SIG-M5 treated with dmso at 0.1 percent for 504 hours (cell line): ENCODE data around the gene CRISP1.
"Not testable (repeated sequence)": the region's sequence is repeated elsewhere in the genome, so short reads cannot be mapped to it uniquely, and the experiment has no call there.

Experiments used
- DNase-seq: peaks from one replicate; lab custom pipeline; 2025; ENCODE audit not compliant: unreplicated experiment; lab: John Stamatoyannopoulos, UW

Gene CRISP1

GRCh38 chr6:49841424-49841823, 24.9 kb downstream of the CRISP1 start:
- no peak for DNase-seq

DNA sequence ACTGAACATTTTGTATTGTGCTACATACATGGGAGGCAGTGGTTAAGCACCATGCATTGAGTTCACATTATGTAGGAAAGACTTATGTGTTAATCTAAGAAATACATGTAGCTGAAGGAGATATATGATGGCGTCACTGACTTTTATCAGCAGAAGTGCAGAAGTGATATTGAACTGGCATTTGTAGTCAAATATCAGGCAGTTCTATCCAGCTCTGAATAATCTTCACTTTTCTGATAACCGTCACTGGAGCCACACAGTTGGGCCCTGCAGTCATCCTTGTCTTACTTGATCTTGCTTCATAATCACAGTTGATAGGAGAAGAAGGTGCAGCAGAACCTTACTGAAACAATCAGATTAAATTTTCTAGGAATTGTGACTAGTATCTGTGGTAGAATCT, 26.4 kb downstream of the CRISP1 start:
- no peak for DNase-seq

DNA sequence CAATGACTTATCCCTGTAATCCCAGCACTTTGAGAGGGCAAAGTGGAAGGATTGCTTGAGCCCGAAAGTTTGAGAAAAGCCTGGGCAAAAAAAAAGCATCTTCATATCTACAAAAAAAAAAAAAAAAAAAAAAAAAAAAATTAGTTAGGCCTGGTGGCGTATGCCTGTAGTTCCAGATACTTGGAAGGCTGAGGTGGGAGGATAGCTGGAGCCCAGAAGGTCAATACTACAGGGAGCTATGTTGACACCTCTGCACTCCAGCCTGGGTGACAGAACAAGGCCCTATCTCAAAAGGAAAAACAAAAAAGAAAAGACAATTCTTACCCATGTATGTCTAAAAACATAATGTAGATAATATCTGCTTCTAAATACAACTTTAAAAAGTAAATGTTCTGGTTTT, 27.2 kb downstream of the CRISP1 start:
- no peak for DNase-seq

GRCh38 chr6:49835140-49835539, 31.2 kb downstream of the CRISP1 start:
- DNase-seq: no peak

GRCh38 chr6:49833386-49833785, 32.9 kb downstream of the CRISP1 start:
- DNase-seq: no peak

DNA sequence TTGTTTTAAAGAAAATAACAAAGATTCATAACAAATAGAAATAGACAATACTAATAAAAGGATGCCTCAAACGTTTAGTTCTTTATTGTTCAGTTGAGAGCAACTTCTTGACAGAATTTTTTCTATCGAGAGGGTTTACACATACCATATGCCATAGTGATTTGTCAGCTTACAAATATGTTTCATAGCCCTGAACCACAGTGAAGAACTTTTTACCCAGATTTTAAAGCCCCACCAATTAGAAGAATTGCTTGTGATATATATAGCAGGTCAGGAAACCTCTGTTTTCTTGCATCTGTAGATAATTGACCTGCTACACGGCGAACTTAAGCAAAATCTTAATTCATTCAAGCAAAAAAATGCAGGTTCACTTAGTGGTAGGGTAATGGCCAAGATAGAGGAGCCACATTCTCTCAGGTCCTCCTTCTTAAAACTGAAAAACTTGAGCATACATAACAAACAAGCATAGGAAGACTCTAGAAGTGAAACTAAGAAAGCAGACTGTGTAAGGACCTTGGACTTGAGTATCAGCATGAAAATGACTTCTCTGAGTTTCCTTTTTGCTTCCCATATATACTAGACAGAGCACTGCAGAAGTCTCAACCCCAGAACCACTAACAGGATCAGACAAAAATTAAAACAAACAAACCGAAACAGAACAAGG, 39.5 kb downstream of the CRISP1 start:
- DNase-seq: no peak

DNA sequence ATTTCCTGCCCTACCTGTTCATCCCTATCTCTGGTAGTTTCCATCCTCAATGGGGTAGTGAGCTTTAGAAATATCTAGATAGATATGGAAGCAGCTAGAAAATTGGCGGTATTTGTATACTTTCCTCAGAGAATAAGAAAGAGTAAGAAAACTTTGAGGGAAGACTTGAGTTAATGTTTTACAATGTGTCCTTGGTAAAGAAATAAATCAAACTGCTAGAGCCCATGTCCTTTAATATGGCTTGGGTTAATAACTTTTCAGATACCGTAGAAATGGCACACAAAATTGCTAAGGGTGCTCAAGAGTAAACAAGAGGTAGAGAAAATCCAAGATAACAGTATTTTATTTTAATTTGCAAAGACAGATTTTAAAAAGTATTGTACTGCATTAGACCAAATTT, 51.2 kb downstream of the CRISP1 start:
- DNase-seq: no peak

DNA sequence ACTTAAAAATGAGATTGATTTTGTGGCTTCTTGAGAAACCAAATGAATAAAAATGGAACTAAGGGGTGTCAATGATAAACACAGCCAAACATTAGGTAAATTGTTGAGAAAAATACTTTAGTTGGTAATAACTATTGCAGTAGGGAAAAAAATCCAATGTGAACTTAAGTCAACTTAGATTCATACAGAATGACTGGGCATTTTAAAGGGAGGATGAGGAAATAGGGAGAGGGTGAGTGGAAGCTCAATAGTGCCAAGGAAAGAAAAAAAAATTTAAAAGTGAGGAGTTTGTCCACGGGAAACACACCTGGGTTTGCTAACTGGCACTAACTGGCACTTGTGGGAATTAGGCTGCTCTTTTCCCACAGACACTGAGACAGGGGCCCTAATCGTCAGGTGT, 53.1 kb downstream of the CRISP1 start:
- no peak for DNase-seq

DNA sequence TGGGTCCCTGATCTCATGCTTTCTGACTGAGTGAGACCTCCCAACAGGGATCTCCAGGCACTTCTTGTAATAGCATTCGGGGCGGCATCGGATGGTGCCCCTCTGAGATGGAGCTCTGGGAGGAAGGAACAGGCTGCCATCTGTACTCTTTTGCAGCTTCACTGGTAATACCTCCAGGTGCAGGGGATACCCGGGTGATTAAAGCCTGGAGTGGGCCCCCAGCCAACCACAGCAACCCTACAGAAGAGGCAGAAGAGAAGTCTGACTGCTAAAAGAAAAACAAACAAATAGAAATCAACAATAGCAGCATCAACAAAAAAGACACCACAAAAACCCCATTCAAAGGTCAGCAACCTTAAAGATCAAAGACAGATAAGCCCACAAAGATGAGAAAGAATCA, 60.2 kb downstream of the CRISP1 start:
- DNase-seq: no peak

- DNase-seq: no peak
Observed at GRCh38 chr6:49805246-49805645, 61.1 kb downstream of the CRISP1 start.

- DNase-seq: no peak
Observed at GRCh38 chr6:49801525-49801924, 64.8 kb downstream of the CRISP1 start.

DNA sequence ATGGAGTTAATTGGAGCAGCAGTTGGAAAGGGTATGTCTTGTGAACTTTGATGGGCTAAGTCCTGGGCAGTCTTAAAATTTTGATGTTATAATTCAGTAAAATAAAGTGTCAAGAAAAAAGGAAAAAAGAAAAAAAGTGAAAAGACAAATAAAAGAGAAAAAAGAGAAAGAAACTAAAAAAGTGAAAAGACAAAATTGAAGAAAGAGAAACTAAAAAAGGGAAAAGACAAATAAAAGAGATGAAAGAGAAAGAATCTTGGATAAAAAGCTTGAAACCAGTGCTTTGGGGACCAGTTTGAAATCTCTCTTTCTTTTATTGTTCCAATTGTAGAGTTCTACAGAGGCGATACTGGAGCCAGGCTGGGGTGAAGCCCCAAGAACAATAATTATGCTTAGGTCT, 67.2 kb downstream of the CRISP1 start:
- DNase-seq: no peak

- DNase-seq: not testable (repeated sequence)
Observed at GRCh38 chr6:49796842-49797455, 69.4 kb downstream of the CRISP1 start.

- DNase-seq: no peak
Observed at GRCh38 chr6:49790341-49790740, 76.0 kb downstream of the CRISP1 start.

DNA sequence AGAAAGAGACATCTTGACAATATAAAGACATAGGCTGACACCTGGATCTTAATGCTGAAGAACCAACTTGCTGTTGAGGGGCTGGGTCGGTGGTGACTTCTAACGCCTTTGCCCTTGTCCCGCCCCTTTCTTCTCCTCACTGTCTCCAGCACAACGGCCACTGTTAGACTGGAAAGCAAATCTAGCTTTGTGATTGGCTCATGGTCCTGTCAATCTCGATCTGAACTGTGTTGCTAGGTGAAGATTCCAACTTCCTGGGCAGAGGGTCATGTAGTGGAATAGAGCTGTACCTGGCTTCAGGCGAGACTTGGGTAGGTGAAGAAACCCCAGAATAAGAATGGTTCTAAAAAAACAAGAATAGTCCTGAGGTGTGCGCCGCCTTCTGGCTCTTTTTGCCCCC, 79.2 kb downstream of the CRISP1 start, which contains the start of gene PGK2:
TSS of gene PGK2 (minus strand) at position 110 of the 400 bp plus-strand sequence. CDS start at position 12, 98 bp downstream.
- no peak for DNase-seq

DNA sequence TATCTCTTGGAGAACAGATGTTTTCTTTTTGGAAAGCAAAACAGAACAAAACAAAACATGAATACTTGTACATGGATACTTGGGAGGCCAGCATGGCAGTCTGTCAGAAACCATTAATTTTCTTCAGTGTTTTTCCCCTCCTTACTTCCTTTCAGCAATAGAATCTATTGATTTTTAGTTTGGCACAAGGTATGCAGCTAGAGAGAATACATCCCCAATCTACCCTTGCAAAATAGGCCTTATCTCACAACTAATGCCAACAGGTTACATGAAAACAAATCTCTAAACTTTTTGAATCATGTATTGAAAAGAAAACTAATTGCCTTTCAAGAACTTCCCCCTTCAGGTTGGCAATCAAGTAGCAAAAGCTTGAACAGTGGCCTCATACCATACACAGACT, 82.1 kb downstream of the CRISP1 start:
- no peak for DNase-seq
